GM18867 (cell line): ENCODE measurements around the gene TNS2.
A peak's percentile ranks its signal among the peaks of the same experiment; 100 is the strongest.

Experiments used
- ATAC-seq: cut with Tn5 transposase; IDR thresholded peaks from one replicate; pipeline ENCODE4 v1.9.1; 2021; ENCODE audit warnings: mild to moderate bottlenecking, moderate library complexity; ENCODE audit not compliant: unreplicated experiment

Gene TNS2

GRCh38 chr12:53044052-53044581 is 5.7 kb upstream of the TNS2 start:
- ATAC-seq: no peak

GRCh38 chr12:53044896-53045695 is 4.8 kb upstream of the TNS2 start:
- ATAC-seq: no peak

GRCh38 chr12:53045696-53046045 is 4.2 kb upstream of the TNS2 start:
- no peak for ATAC-seq

GRCh38 chr12:53046655-53047220 is 3.1 kb upstream of the TNS2 start:
- peak; percentile 28 for ATAC-seq

- ATAC-seq: peak; percentile 68
Measured at GRCh38 chr12:53047221-53048032, 2.4 kb upstream of the TNS2 start.

- no peak for ATAC-seq
Measured at GRCh38 chr12:53048033-53048779, 1.7 kb upstream of the TNS2 start.

- no peak for ATAC-seq
Measured at GRCh38 chr12:53048780-53049401, 974 bp upstream of the TNS2 start.

GRCh38 chr12:53050426-53051057 is 677 bp downstream of the TNS2 start:
- no peak for ATAC-seq

- no peak for ATAC-seq
Measured at GRCh38 chr12:53051058-53051880, 1.4 kb downstream of the TNS2 start.

- no peak for ATAC-seq
Measured at GRCh38 chr12:53051881-53052412, 2.1 kb downstream of the TNS2 start.

- no peak for ATAC-seq
Measured at GRCh38 chr12:53052419-53053217, 2.8 kb downstream of the TNS2 start.

- no peak for ATAC-seq
Measured at GRCh38 chr12:53053218-53054111, 3.6 kb downstream of the TNS2 start.

GRCh38 chr12:53054112-53054878 is 4.4 kb downstream of the TNS2 start:
- peak; percentile 94 for ATAC-seq

- ATAC-seq: no peak
Measured at GRCh38 chr12:53055471-53056266, 5.8 kb downstream of the TNS2 start.

- ATAC-seq: no peak
Measured at GRCh38 chr12:53056296-53056695, 6.4 kb downstream of the TNS2 start.
